Trophoblast cell (in vitro differentiated cells and primary cell): Measurements from ENCODE around the gene CCDC158.
"Not testable (repeated sequence)": the region's sequence is repeated elsewhere in the genome, so short reads cannot be mapped to it uniquely, and the experiment has no call there.

Experiments
- DNase-seq, 2 donors: peaks; one replicate each; pipeline ENCODE4 v3.0.0-alpha.2; 2016
- H2AFZ ChIP-seq: 2 replicates; pipeline ENCODE4 v1.6.1; 2013; ENCODE audit warnings: low read length, moderate library complexity, mild to moderate bottlenecking; ENCODE audit not compliant: insufficient read depth, poor library complexity
- H2AK5ac ChIP-seq: 2 replicates; pipeline ENCODE4 v1.6.1; 2013; ENCODE audit warnings: mild to moderate bottlenecking, low read length
- H2BK120ac ChIP-seq: 2 replicates; pipeline ENCODE4 v1.6.1; 2013; ENCODE audit warnings: low read length, mild to moderate bottlenecking, moderate library complexity; ENCODE audit not compliant: insufficient read depth, poor library complexity
- H2BK12ac ChIP-seq: 2 replicates; pipeline ENCODE4 v1.6.1; 2013; ENCODE audit warnings: mild to moderate bottlenecking, low read length, moderate library complexity
- H2BK5ac ChIP-seq: 2 replicates; pipeline ENCODE4 v1.6.1; 2013; ENCODE audit warnings: low read length, low read depth, moderate library complexity, mild to moderate bottlenecking; ENCODE audit not compliant: poor library complexity
- H3K14ac ChIP-seq: 2 replicates; pipeline ENCODE4 v1.6.1; 2013; ENCODE audit warnings: mild to moderate bottlenecking, low read length
- H3K18ac ChIP-seq: 2 replicates; pipeline ENCODE4 v1.6.1; 2013; ENCODE audit warnings: mild to moderate bottlenecking, low read length
- H3K23ac ChIP-seq: 2 replicates; pipeline ENCODE4 v1.6.1; 2013; ENCODE audit warnings: low read length
- H3K27ac ChIP-seq: 2 replicates; pipeline ENCODE4 v1.5.1; 2013; ENCODE audit warnings: low read depth, mild to moderate bottlenecking, inconsistent platforms, low read length, moderate library complexity
- H3K27me3 ChIP-seq: 2 replicates; pipeline ENCODE4 v1.6.1; 2013; ENCODE audit warnings: inconsistent platforms, mild to moderate bottlenecking, low read length, moderate library complexity; ENCODE audit not compliant: insufficient read depth
- H3K36me3 ChIP-seq, 2 experiments: 1 replicate in 1 of 2; 2 replicates in 1 of 2; pipeline ENCODE4 v1.6.1; 2013; ENCODE audit warnings: low read length in 2 of 2, mild to moderate bottlenecking in 2 of 2, moderate library complexity in 1 of 2; ENCODE audit not compliant: insufficient read depth in 2 of 2, control insufficient read depth in 1 of 2
- H3K4ac ChIP-seq: 2 replicates; pipeline ENCODE4 v1.6.1; 2013; ENCODE audit warnings: low read depth, mild to moderate bottlenecking, low read length, moderate library complexity
- H3K4me1 ChIP-seq, 2 experiments: 1 replicate in 1 of 2; 2 replicates in 1 of 2; pipeline ENCODE4 v1.6.1; 2013; ENCODE audit warnings: low read length in 2 of 2, mild to moderate bottlenecking in 2 of 2, moderate library complexity in 1 of 2; ENCODE audit not compliant: insufficient read depth in 2 of 2, control insufficient read depth in 1 of 2
- H3K4me2 ChIP-seq: 2 replicates; pipeline ENCODE4 v1.6.1; 2013; ENCODE audit warnings: inconsistent platforms, mild to moderate bottlenecking, low read length, moderate library complexity
- H3K4me3 ChIP-seq: 2 replicates; pipeline ENCODE4 v1.5.1; 2013; ENCODE audit warnings: mild to moderate bottlenecking, low read depth, low read length, inconsistent platforms
- H3K79me1 ChIP-seq: one replicate; pipeline ENCODE4 v1.6.1; 2013; ENCODE audit warnings: low read length
- H3K79me2 ChIP-seq: 2 replicates; pipeline ENCODE4 v1.6.1; 2013; ENCODE audit warnings: low read length, mild to moderate bottlenecking; ENCODE audit not compliant: control insufficient read depth, insufficient read depth, poor library complexity
- H3K9ac ChIP-seq: 2 replicates; pipeline ENCODE4 v1.6.1; 2013; ENCODE audit warnings: mild to moderate bottlenecking, low read length
- H3K9me3 ChIP-seq: 2 replicates; pipeline ENCODE4 v1.6.1; 2013; ENCODE audit warnings: low read depth, mild to moderate bottlenecking, control low read depth, inconsistent platforms, low read length; ENCODE audit not compliant: insufficient read depth
- H4K12ac ChIP-seq: 2 replicates; pipeline ENCODE4 v1.6.1; 2013; ENCODE audit warnings: low read depth, mild to moderate bottlenecking, low read length, moderate library complexity
- H4K8ac ChIP-seq: 2 replicates; pipeline ENCODE4 v1.6.1; 2013; ENCODE audit warnings: low read depth, mild to moderate bottlenecking, low read length, moderate library complexity
- H4K91ac ChIP-seq: one replicate; pipeline ENCODE4 v1.6.1; 2013; ENCODE audit warnings: low read depth, mild to moderate bottlenecking, low read length, moderate library complexity
- WGBS: extraction: QIAGEN DNeasy Blood & Tissue Kit; methylation state at CpG from one replicate; pipeline ENCODE4 v1.1.7; 2013; ENCODE audit warnings: missing lambda C conversion rate; ENCODE audit not compliant: insufficient read length, insufficient coverage; ENCODE audit errors: extremely low coverage; 5-methylcytosine and 5-hydroxymethylcytosine counted together

The CCDC158 gene

DNA sequence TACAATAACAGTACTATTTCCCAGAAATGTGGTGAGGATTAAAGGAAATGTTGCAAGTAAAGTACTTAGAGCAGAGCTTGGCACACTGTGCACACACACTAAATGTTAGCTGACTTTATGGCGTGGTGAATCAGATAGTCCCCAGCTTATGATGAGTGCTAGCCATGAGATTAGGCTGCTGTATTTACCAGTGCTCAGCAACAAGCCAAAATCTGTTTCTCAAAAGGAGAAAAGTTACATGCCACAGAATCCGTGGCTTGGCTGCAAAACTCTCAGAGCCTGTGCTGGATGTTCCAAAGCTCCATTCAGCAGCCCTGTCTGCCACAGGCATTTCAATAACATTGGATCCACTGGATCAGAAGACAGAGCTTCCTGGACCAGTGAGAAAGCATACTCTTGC is 127.2 kb downstream of the CCDC158 start:
- no peak overlapping the region for H2AK5ac ChIP-seq
- peaks cover 1% of the 10 kb centered on the region for H3K9me3 ChIP-seq
- no peak overlapping the region for H3K4ac ChIP-seq
- H2BK120ac ChIP-seq = no peak overlapping the region
- H2BK12ac ChIP-seq = no peak overlapping the region
- no peak overlapping the region for H4K12ac ChIP-seq
- no peak overlapping the region for H2AFZ ChIP-seq
- no CpG with 5 or more reads among the region's 2 CpGs for WGBS
- H4K91ac ChIP-seq = no peak overlapping the region
- H3K36me3 ChIP-seq = no peaks in the 10 kb centered on the region
- H3K27me3 ChIP-seq = no peaks in the 10 kb centered on the region
- H3K79me1 ChIP-seq = no peaks in the 10 kb centered on the region
- no peak overlapping the region for H3K23ac ChIP-seq
- no peak overlapping the region for H3K14ac ChIP-seq
- H3K4me2 ChIP-seq = no peak overlapping the region
- no peak overlapping the region for H3K4me3 ChIP-seq
- no peak overlapping the region for H2BK5ac ChIP-seq
- H3K9ac ChIP-seq = no peak overlapping the region
- H4K8ac ChIP-seq = no peak overlapping the region
- no peaks in the 10 kb centered on the region for H3K4me1 ChIP-seq
- H3K18ac ChIP-seq = no peak overlapping the region
- no peak for DNase-seq
- H3K27ac ChIP-seq = no peak overlapping the region
- no peaks in the 10 kb centered on the region for H3K79me2 ChIP-seq

DNA sequence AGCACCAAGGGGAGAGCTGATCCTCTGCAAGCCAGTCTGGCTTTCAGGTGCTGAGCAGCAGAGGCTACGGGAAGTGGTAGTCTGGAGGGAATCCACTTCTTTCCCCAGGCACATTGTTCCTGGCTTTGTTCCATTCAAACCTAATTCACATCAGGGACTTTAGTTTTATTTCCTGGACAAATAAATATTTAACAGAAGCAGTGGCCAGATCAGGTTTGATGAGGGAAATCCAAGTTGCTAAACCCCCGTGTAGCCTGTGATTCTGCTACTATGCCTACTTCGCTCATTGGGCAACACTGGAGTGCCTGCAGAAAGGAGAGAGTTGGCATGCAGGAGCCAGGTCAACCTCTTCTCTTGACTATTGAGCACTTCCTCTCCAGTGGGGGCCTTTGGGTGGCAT is 128.2 kb downstream of the CCDC158 start:
- WGBS = no CpG with 5 or more reads among the region's 3 CpGs
- H3K4ac ChIP-seq = no peak overlapping the region
- no peak overlapping the region for H4K12ac ChIP-seq
- no peak overlapping the region for H3K14ac ChIP-seq
- no peaks in the 10 kb centered on the region for H3K36me3 ChIP-seq
- H3K23ac ChIP-seq = no peak overlapping the region
- H3K27ac ChIP-seq = no peak overlapping the region
- no peak overlapping the region for H2AK5ac ChIP-seq
- no peak overlapping the region for H2BK120ac ChIP-seq
- no peak for DNase-seq
- no peak overlapping the region for H2BK5ac ChIP-seq
- no peaks in the 10 kb centered on the region for H3K4me1 ChIP-seq
- no peaks in the 10 kb centered on the region for H3K27me3 ChIP-seq
- no peak overlapping the region for H3K18ac ChIP-seq
- H4K8ac ChIP-seq = no peak overlapping the region
- H2BK12ac ChIP-seq = no peak overlapping the region
- no peaks in the 10 kb centered on the region for H3K9me3 ChIP-seq
- no peak overlapping the region for H4K91ac ChIP-seq
- no peaks in the 10 kb centered on the region for H3K79me2 ChIP-seq
- no peaks in the 10 kb centered on the region for H3K79me1 ChIP-seq
- no peak overlapping the region for H3K4me3 ChIP-seq
- H3K4me2 ChIP-seq = no peak overlapping the region
- no peak overlapping the region for H2AFZ ChIP-seq
- no peak overlapping the region for H3K9ac ChIP-seq

DNA sequence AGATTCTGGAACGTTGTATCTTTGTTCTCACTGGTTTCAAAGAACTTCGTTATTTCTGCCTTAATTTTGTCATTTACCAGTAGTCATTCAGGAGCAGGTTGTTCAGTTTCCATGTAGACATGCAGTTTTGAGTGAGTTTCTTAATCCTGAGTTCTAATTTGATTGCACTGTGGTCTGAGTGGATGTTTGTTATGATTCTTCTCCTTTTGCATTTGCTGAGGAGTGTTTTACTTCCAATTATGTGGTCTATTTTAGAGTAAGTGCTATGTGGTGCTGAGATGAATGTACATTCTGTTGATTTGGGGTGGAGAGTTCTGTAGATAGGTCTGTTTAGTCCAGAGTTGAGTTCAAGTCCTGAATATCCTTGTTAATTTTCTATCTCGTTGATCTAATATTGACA is 133.1 kb downstream of the CCDC158 start:
- H3K27ac ChIP-seq, H2AFZ ChIP-seq, H3K14ac ChIP-seq, H3K79me2 ChIP-seq, H3K18ac ChIP-seq, H2BK5ac ChIP-seq, H3K36me3 ChIP-seq, H3K4ac ChIP-seq, H4K12ac ChIP-seq, H3K79me1 ChIP-seq, DNase-seq, H3K23ac ChIP-seq, H3K27me3 ChIP-seq, H3K4me3 ChIP-seq, H2AK5ac ChIP-seq, H4K8ac ChIP-seq, H3K9me3 ChIP-seq, H2BK12ac ChIP-seq, H3K9ac ChIP-seq, H2BK120ac ChIP-seq, H3K4me1 ChIP-seq, H3K4me2 ChIP-seq, H4K91ac ChIP-seq: not testable (repeated sequence)
- no CpG with 5 or more reads among the region's 3 CpGs for WGBS

DNA sequence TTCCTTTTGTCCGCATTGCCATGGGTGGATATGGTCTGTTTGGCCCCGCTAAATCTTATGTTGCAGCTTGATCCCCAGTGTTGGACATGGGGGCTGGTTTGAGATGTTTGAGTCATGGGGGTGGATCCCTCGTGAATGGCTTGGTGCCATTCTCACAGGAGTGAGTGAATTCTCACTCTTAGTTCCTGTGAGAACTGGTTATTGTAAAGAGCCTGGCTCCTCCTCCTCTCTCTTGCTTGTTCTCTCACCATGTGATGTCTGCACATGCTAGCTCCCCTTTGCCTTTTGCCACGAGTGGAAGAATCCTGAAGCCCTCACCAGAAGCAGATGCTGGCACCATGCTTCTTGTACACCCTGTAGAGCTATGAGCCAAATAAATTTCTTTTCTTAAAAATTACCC is 137.0 kb downstream of the CCDC158 start:
- Histone ChIP-seq H3K36me3 (no peaks in the 10 kb centered on the region), H2AFZ (no peak overlapping the region), H3K18ac (no peak overlapping the region), H4K91ac (no peak overlapping the region), H3K9me3 (no peaks in the 10 kb centered on the region), H2BK12ac (no peak overlapping the region), H3K79me2 (peaks cover 2% of the 10 kb centered on the region), H3K27me3 (no peaks in the 10 kb centered on the region), H4K8ac (no peak overlapping the region), H2BK120ac (no peak overlapping the region), H3K4me1 (peaks cover 7 to 13% of the 10 kb centered on the region in 2 experiments), H3K4me2 (no peak overlapping the region), H3K9ac (no peak overlapping the region), H3K14ac (no peak overlapping the region), H4K12ac (no peak overlapping the region), H3K79me1 (no peaks in the 10 kb centered on the region), H3K4ac (no peak overlapping the region), H3K23ac (no peak overlapping the region), H3K4me3 (no peak overlapping the region), H2BK5ac (no peak overlapping the region), H2AK5ac (no peak overlapping the region), H3K27ac (no peak overlapping the region)
- no CpG with 5 or more reads among the region's 4 CpGs for WGBS
- DNase-seq = no peak
